CD4-positive, alpha-beta T cell (primary cell): ENCODE measurements around the gene SLC5A7. TPM values are rescaled to one million over a fixed set of nuclear protein-coding genes. Genes with fewer than 3 reads are reported as not detected.

Source experiments
- ATAC-seq: fragments of 200-7000 bp; cut with Tn5 transposase; one replicate; pipeline ENCODE4 v1.10.0; 2022; ENCODE audit warnings: mild to moderate bottlenecking; ENCODE audit not compliant: poor library complexity
- CTCF ChIA-PET: fragments of 350-600 bp; sonication (Branson Sonifier 250); formaldehyde crosslinking; loops from one replicate; lab custom pipeline; 2021; ENCODE audit warnings: antibody characterized with exemption, inconsistent platforms; lab: Charles Lee
- POLR2A ChIA-PET: fragments of 350-600 bp; sonication (Branson Sonifier 250); formaldehyde crosslinking; loops from one replicate; lab custom pipeline; 2021; ENCODE audit warnings: antibody characterized with exemption, inconsistent platforms; lab: Charles Lee
- DNase-seq, 14 experiments: peaks; one replicate each; pipeline ENCODE4 v3.0.0-alpha.2; 2013 to 2020; ENCODE audit warnings: mixed read lengths in 2 of 14
- H3K27ac ChIP-seq, 2 donors: one replicate each; pipeline versions ENCODE4 v1.5.1 to v1.7.0; 2013; ENCODE audit warnings: low read length in 2 of 2, low read depth in 1 of 2, mild to moderate bottlenecking in 1 of 2
- H3K27me3 ChIP-seq, 2 experiments: 1 replicate in 1 of 2; 2 replicates in 1 of 2; pipeline versions ENCODE4 v1.6.1 to v1.7.0; 2013; ENCODE audit warnings: low read length in 2 of 2, control low read depth in 1 of 2, mild to moderate bottlenecking in 1 of 2, moderate library complexity in 1 of 2; ENCODE audit not compliant: insufficient read depth in 2 of 2, control insufficient read depth in 1 of 2
- H3K36me3 ChIP-seq: one replicate; pipeline ENCODE4 v1.6.1; 2013; ENCODE audit warnings: low read length, control low read depth; ENCODE audit not compliant: insufficient read depth
- H3K4me1 ChIP-seq: one replicate; pipeline ENCODE4 v1.6.1; 2013; ENCODE audit warnings: low read length, control low read depth; ENCODE audit not compliant: insufficient read depth
- H3K4me3 ChIP-seq: one replicate; pipeline ENCODE4 v1.5.1; 2013; ENCODE audit warnings: mild to moderate bottlenecking, low read length, moderate library complexity
- H3K9me3 ChIP-seq, 2 experiments: 1 replicate in 1 of 2; 2 replicates in 1 of 2; pipeline versions ENCODE4 v1.6.1 to v1.7.0; 2013; ENCODE audit warnings: low read length in 2 of 2, mild to moderate bottlenecking in 2 of 2, control low read depth in 1 of 2, moderate library complexity in 1 of 2; ENCODE audit not compliant: control insufficient read depth in 1 of 2, insufficient read depth in 1 of 2
- H3K27ac Mint-ChIP-seq: one replicate; pipeline ENCODE4 v1.8.0; 2020; ENCODE audit warnings: mixed read lengths
- H3K27me3 Mint-ChIP-seq: one replicate; pipeline ENCODE4 v1.8.0; 2021; ENCODE audit warnings: mixed read lengths
- H3K36me3 Mint-ChIP-seq: one replicate; pipeline ENCODE4 v1.8.0; 2021; ENCODE audit warnings: low read depth, mixed read lengths
- H3K4me1 Mint-ChIP-seq: one replicate; pipeline ENCODE4 v1.8.0; 2021; ENCODE audit warnings: low read depth, mixed read lengths
- H3K4me3 Mint-ChIP-seq: one replicate; pipeline ENCODE4 v1.8.0; 2020; ENCODE audit warnings: mild to moderate bottlenecking, mixed read lengths
- H3K9me3 Mint-ChIP-seq: one replicate; pipeline ENCODE4 v1.8.0; 2020; ENCODE audit warnings: mixed read lengths
- CTCF ChIP-seq: fragments of 200-600 bp; IDR thresholded peaks from one replicate; pipeline ENCODE4 v1.8.0; 2022; ENCODE audit warnings: antibody characterized with exemption, mild to moderate bottlenecking
- intact Hi-C, 2 experiments: fragments of 100-400 bp; cut with DNase I in 1 of 2; cut with micrococcal nuclease in 1 of 2; formaldehyde crosslinking; loops; one replicate each; pipeline versions ENCODE4 v1.15.1 to v1.9.0; 2023 to 2025; cut with DNase I, micrococcal nuclease
- total RNA-seq, 174 experiments: library from RNA in 2 of 174; stranded (reverse) in 2 of 174; gene quantifications; one replicate each; pipeline ENCODE4 v1.2.3 and lab custom pipeline; 2021 to 2026

The SLC5A7 gene
- total RNA-seq, 2 experiments from 2014 or later: not detected

GRCh38 chr2:107984707-107985106, 1.6 kb upstream of the SLC5A7 start:
- Histone ChIP-seq H3K9me3 (peaks cover 0 to 13% of the 10 kb centered on the region in 2 experiments), H3K27ac (no peak overlapping the region), H3K4me3 (no peak overlapping the region), H3K27me3 (peaks cover 13 to 19% of the 10 kb centered on the region in 2 experiments), H3K36me3 (no peaks in the 10 kb centered on the region), H3K4me1 (no peaks in the 10 kb centered on the region)
- ATAC-seq: no peak
- H3K27ac Mint-ChIP-seq: no peak overlapping the region
- POLR2A ChIA-PET: no interaction called here
- H3K9me3 Mint-ChIP-seq: no peaks in the 10 kb centered on the region
- no peaks in the 10 kb centered on the region for H3K4me1 Mint-ChIP-seq
- no peak overlapping the region for H3K4me3 Mint-ChIP-seq
- intact Hi-C loops: no loop called here
- H3K27me3 Mint-ChIP-seq: peaks cover 24% of the 10 kb centered on the region
- no peaks in the 10 kb centered on the region for H3K36me3 Mint-ChIP-seq
- CTCF ChIA-PET: no interaction called here
- no peak for DNase-seq
- TF ChIP-seq CTCF: no peak

GRCh38 chr2:107988108-107988507, 1.8 kb downstream of the SLC5A7 start:
- POLR2A ChIA-PET: no interaction called here
- peaks cover 28% of the 10 kb centered on the region for H3K27me3 Mint-ChIP-seq

GRCh38 chr2:107989445-107989844, 3.1 kb downstream of the SLC5A7 start:
- TF ChIP-seq CTCF: no peak
- Histone ChIP-seq H3K4me1 (no peaks in the 10 kb centered on the region), H3K9me3 (peaks cover 0 to 15% of the 10 kb centered on the region in 2 experiments), H3K27me3 (peaks cover 13 to 19% of the 10 kb centered on the region in 2 experiments), H3K27ac (no peak overlapping the region), H3K4me3 (no peak overlapping the region), H3K36me3 (no peaks in the 10 kb centered on the region)
- no peaks in the 10 kb centered on the region for H3K9me3 Mint-ChIP-seq
- DNase-seq (no peak), ATAC-seq (no peak)
- H3K36me3 Mint-ChIP-seq: no peaks in the 10 kb centered on the region
- ChIA-PET CTCF (no interaction called here), POLR2A (no interaction called here)
- intact Hi-C loops: no loop called here
- no peak overlapping the region for H3K4me3 Mint-ChIP-seq
- H3K27me3 Mint-ChIP-seq: peaks cover 22% of the 10 kb centered on the region
- no peaks in the 10 kb centered on the region for H3K4me1 Mint-ChIP-seq
- no peak overlapping the region for H3K27ac Mint-ChIP-seq

More at GRCh38 chr2:107988108-107988507, 1.8 kb downstream of the SLC5A7 start:
- H3K4me3 ChIP-seq: no peak overlapping the region
- Mint-ChIP-seq H3K4me3 (no peak overlapping the region), H3K27ac (no peak overlapping the region), H3K9me3 (no peaks in the 10 kb centered on the region), H3K36me3 (no peaks in the 10 kb centered on the region), H3K4me1 (no peaks in the 10 kb centered on the region)
- H3K9me3 ChIP-seq: peaks cover 0 to 13% of the 10 kb centered on the region in 2 experiments
- CTCF ChIA-PET: no interaction called here
- intact Hi-C loops: no loop called here
- no peaks in the 10 kb centered on the region for H3K36me3 ChIP-seq
- no peak overlapping the region for H3K27ac ChIP-seq
- DNase-seq: no peak
- H3K4me1 ChIP-seq: no peaks in the 10 kb centered on the region
- ATAC-seq: no peak
- TF ChIP-seq CTCF: no peak
- H3K27me3 ChIP-seq: peaks cover 13 to 19% of the 10 kb centered on the region in 2 experiments
